Tibial artery (tissue), 4 donors: ENCODE measurements around the gene NPTXR.

Experiments used
- DNase-seq, 2 donors: peaks; one replicate each; pipeline ENCODE4 v3.0.0-alpha.2; 2019
- H3K27ac ChIP-seq, 2 donors: fragments of 200-600 bp; sonication (generic) in 1 of 2; 1 replicate in 1 of 2; 2 replicates in 1 of 2; pipeline ENCODE4 v1.5.1; 2018 to 2019; ENCODE audit warnings: mild to moderate bottlenecking in 1 of 2
- H3K27me3 ChIP-seq, 2 donors: fragments of 200-600 bp; sonication (generic) in 1 of 2; one replicate each; pipeline versions ENCODE4 v1.5.1 to v1.6.0; 2016 to 2019
- H3K36me3 ChIP-seq, 3 donors: fragments of 200-600 bp; sonication (generic) in 2 of 3; one replicate each; pipeline ENCODE4 v1.5.1; 2016 to 2019; ENCODE audit warnings: mild to moderate bottlenecking in 2 of 3
- H3K4me1 ChIP-seq, 4 donors: fragments of 200-600 bp; sonication (generic) in 2 of 4; 1 replicate in 3 of 4; 2 replicates in 1 of 4; pipeline ENCODE4 v1.5.1; 2016 to 2019
- H3K4me3 ChIP-seq, 2 donors: fragments of 200-600 bp; sonication (generic) in 1 of 2; 1 replicate in 1 of 2; 2 replicates in 1 of 2; pipeline ENCODE4 v1.5.1; 2018 to 2019; ENCODE audit warnings: mild to moderate bottlenecking in 2 of 2
- H3K9me3 ChIP-seq, 3 donors: fragments of 200-600 bp; sonication (generic) in 1 of 3; one replicate each; pipeline ENCODE4 v1.5.1; 2016 to 2019
- CTCF ChIP-seq, 2 experiments: fragments of 200-600 bp in 1 of 2; fragments of 450-650 bp in 1 of 2; IDR thresholded peaks; one replicate each; pipeline ENCODE4 v1.5.1; 2017 to 2019; ENCODE audit warnings: antibody characterized with exemption in 2 of 2, mild to moderate bottlenecking in 1 of 2, moderate library complexity in 1 of 2
- intact Hi-C: fragments of 100-400 bp; cut with DNase I; formaldehyde crosslinking; loops from one replicate; pipeline ENCODE4 v1.15.0; 2023; ENCODE audit warnings: low total_unique reads

NPTXR gene

DNA sequence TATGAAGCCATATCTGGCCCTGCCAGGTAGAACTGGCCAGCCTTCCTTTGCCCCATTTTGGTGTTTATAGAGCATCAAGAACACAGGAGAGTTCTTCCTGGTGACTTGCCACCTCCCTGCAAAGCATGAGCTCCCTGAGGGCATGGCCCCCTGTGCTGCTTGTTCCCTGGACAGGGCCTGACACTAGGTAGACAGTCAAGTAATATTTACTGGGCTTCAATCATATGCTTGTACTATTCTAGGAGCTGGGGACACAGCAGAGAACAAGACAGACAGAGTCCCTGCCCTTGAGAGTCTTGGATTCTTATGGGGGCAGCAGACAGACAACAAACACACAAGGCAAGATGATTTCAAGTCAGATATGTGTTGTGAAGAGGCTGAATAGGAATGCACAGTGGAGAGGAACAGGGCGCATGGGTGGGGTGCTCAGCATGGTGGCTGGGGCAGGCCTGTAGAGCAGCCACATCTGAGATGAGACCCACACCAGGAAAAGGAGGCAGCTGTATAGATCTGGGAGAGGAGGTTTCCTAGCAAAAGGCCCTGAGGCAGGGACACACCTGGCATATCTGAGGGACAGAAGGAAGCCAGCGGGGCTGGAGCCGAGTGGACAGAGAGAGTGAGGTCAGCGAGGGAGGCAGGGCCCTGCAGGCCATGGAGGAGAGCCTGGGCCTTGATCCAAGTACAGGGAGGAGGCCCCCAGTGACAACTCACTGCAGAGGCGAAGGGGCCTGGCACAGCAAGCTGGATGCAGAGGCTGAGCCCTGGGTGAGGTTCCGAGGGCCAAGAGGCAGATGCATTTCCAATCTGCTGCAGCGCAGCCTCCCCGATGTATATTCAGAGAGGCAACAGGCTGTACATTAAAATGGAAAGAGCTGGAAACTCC lies 38.4 kb upstream of the NPTXR start:
- TF ChIP-seq CTCF (IDR thresholded peaks at IDR 0.05), result no peak
- Histone ChIP-seq H3K4me1 (peaks cover 0 to 49% (median 31%) of the 10 kb centered on the region in 4 donors), H3K27me3 (no peaks in the 10 kb centered on the region), H3K4me3 (no peak overlapping the region), H3K36me3 (no peaks in the 10 kb centered on the region), H3K9me3 (no peaks in the 10 kb centered on the region), H3K27ac (peak overlapping the region; percentile 81 to 87)
- intact Hi-C loops, result loop anchor here (1.0 kb wide), 1 partner anchor 42 kb away; no protein-coding TSS in a partner anchor
- peak; percentile 50 to 88 for DNase-seq

- TF ChIP-seq CTCF (IDR thresholded peaks at IDR 0.05), result peak in 1 of 2 experiments; percentile 25
- H3K4me1 ChIP-seq, result peaks cover 0 to 49% (median 31%) of the 10 kb centered on the region in 4 donors
- intact Hi-C loops, result loop anchor here (1.0 kb wide), 1 partner anchor 43 kb away; no protein-coding TSS in a partner anchor
- no peaks in the 10 kb centered on the region for H3K36me3 ChIP-seq
- no peaks in the 10 kb centered on the region for H3K9me3 ChIP-seq
- peak overlapping the region; percentile 31 to 34 for H3K4me3 ChIP-seq
- peak; percentile 82 to 95 for DNase-seq
- H3K27me3 ChIP-seq, result no peaks in the 10 kb centered on the region
- peak overlapping the region; percentile 81 to 87 for H3K27ac ChIP-seq
Observed at GRCh38 chr22:38881464-38881871, 37.6 kb upstream of the NPTXR start.

DNA sequence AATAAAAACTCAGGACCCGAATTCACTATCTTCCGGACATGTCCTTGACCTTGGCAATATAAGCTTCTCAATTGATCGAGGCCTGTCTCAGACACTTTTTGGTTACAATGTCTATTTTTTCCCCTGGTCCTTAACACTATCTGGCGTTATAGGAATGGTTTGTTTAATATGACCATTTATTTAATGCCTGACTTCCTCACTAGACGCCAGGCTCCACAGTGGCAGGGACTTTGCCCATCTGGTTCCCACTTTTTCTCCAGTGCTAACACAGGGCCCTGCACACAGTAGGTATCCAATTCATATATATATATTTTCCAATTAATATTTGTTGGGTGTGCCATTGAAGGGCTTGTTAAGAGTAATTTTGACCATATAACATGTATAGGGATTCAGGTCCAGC lies 36.1 kb upstream of the NPTXR start:
- DNase-seq, result no peak
- Histone ChIP-seq H3K4me1 (peaks cover 0 to 49% (median 31%) of the 10 kb centered on the region in 4 donors), H3K27me3 (no peaks in the 10 kb centered on the region), H3K36me3 (no peaks in the 10 kb centered on the region), H3K27ac (peak overlapping the region; percentile 81 to 87), H3K9me3 (no peaks in the 10 kb centered on the region), H3K4me3 (no peak overlapping the region)
- intact Hi-C loops, result no loop called here
- no peak for TF ChIP-seq CTCF (IDR thresholded peaks at IDR 0.05)

DNA sequence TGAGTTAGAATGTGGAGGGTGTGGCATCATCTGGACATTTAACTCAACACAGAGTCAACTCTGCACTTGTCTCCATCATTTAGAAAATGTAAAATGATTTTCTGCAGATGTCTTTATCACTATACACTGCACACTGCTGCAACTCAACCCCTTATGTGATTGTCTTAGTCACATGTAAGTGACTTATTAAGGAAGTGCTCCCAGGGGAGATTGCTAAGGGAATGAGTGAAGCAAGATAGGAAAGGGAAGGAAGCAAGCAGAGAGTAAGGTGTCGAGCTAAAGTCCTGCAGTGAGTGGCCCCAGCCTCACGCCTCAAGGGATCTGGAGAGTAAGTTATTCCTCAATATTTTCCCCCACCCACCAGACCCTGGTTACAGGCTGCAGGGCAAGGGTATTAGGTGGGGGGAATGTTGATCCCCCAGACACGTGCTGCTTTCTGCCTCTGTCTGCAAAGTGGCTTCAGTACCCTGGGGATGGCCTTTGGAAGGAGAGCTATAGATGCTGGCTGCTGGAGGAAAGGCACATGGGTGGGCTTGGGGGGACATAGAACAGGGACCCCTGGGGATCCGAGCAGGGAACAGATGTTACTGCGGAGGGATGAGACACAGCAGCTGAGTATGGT lies 35.4 kb upstream of the NPTXR start:
- DNase-seq, result peak in 1 of 2 donors; percentile 57
- Histone ChIP-seq H3K36me3 (no peaks in the 10 kb centered on the region), H3K4me3 (no peak overlapping the region), H3K4me1 (peaks cover 0 to 49% (median 31%) of the 10 kb centered on the region in 4 donors), H3K27ac (peak overlapping the region; percentile 81 to 87), H3K9me3 (no peaks in the 10 kb centered on the region), H3K27me3 (no peaks in the 10 kb centered on the region)
- intact Hi-C loops, result no loop called here
- no peak for TF ChIP-seq CTCF (IDR thresholded peaks at IDR 0.05)

DNA sequence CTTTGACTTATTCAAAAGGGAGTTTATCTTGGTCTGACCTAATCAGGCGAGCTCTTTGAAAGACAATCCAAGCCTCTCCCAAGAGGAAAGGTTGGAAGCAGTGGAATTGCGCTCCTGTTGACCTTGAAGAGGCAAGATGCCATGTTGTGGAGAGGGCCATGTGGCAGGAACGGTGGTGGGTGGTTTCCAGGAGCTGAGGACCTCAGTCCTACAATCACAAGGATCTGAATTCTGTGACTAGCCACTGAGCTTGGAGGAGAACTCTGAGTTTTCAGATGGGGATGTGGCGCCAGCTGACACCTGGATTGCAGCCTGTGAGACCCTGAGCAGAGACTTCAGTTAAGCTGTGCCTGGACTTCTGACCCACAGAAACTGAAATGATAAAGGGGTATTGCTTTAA lies 34.2 kb upstream of the NPTXR start:
- no peaks in the 10 kb centered on the region for H3K9me3 ChIP-seq
- intact Hi-C loops, result no loop called here
- no peak for TF ChIP-seq CTCF (IDR thresholded peaks at IDR 0.05)
- no peaks in the 10 kb centered on the region for H3K36me3 ChIP-seq
- H3K4me1 ChIP-seq, result peaks cover 0 to 48% (median 29%) of the 10 kb centered on the region in 4 donors
- DNase-seq, result peak in 1 of 2 donors; percentile 24
- H3K27ac ChIP-seq, result peak overlapping the region in 1 of 2 donors; percentile 87
- H3K4me3 ChIP-seq, result no peak overlapping the region
- H3K27me3 ChIP-seq, result no peaks in the 10 kb centered on the region
